Duodenal mucosa (tissue), 2 donors: ENCODE data around the gene ABHD18.
A peak's percentile ranks its signal among the peaks of the same experiment; 100 is the strongest.
"Not testable (repeated sequence)": the region's sequence is repeated elsewhere in the genome, so short reads cannot be mapped to it uniquely, and the experiment has no call there.

Source experiments
- H3K27ac ChIP-seq: one replicate; pipeline ENCODE4 v1.7.0; 2013; ENCODE audit warnings: low read depth, low read length
- H3K27me3 ChIP-seq, 2 donors: one replicate each; pipeline ENCODE4 v1.7.0; 2013; ENCODE audit warnings: low read length in 2 of 2, control low read depth in 1 of 2; ENCODE audit not compliant: insufficient read depth in 2 of 2, control insufficient read depth in 1 of 2
- H3K36me3 ChIP-seq, 2 donors: one replicate each; pipeline ENCODE4 v1.7.0; 2013; ENCODE audit warnings: low read length in 2 of 2, control low read depth in 1 of 2; ENCODE audit not compliant: insufficient read depth in 2 of 2, control insufficient read depth in 1 of 2
- H3K4me1 ChIP-seq, 2 donors: one replicate each; pipeline ENCODE4 v1.7.0; 2013; ENCODE audit warnings: low read length in 2 of 2, control low read depth in 1 of 2; ENCODE audit not compliant: insufficient read depth in 2 of 2, control insufficient read depth in 1 of 2
- H3K4me3 ChIP-seq, 2 donors: one replicate each; pipeline ENCODE4 v1.7.0; 2013; ENCODE audit warnings: low read length in 2 of 2, low read depth in 1 of 2
- H3K9ac ChIP-seq, 2 donors: one replicate each; pipeline ENCODE4 v1.7.0; 2013; ENCODE audit warnings: low read length in 2 of 2, low read depth in 1 of 2
- H3K9me3 ChIP-seq, 2 donors: one replicate each; pipeline ENCODE4 v1.7.0; 2013; ENCODE audit warnings: low read length in 2 of 2, control low read depth in 1 of 2; ENCODE audit not compliant: control insufficient read depth in 1 of 2

ABHD18 gene

DNA sequence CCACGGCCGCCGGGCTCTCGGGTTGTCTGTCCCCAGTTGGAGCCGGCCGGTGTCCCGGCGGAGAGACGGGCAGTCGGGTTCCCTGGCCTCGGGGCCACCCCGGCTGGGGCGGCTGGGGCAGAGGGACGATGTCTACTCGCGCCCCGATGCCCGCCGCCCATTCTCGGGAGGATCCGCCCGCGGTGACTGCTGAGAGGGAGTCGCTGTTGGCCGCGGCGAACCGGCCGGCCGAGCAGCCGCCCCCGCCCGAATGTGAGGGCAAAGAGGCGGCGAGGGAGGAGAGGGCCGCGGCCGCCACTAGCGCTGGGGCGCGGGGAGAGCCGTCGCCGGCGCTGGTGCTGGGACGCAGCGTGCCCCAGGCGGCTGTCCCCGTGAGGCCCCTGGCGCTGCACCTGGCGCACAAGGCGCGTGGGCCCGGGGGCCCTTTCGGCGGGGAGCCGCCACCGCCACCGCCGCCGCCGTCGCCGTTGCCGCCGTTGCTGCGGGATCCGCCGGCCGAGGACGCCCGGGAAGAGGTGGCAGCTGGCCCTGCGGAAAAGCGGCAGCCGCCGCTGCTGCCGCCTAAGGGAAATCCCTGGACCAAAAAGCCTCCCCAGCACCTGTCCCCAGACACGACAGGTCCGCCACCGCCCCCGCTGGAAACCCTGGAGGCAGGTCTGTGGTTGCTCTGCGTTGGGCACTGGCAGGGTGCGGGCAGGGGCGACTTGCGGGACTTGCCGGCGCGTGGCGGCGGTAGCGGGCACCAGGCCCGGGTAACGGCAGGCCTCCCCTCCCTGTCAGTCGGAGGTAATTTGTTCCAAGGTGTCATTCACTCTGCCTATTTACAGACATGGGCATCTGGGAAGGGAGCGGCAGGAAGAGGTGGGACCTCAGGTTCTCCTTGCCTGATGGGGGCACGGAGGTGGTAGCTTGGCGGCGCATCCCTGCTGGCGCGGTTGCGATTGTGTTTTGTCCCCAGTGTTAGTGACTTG is 96.6 kb downstream of the ABHD18 start:
- Histone ChIP-seq H3K9me3 (no peaks in the 10 kb centered on the region), H3K27me3 (no peaks in the 10 kb centered on the region), H3K9ac (peak overlapping the region; percentile 80 to 88), H3K4me3 (peak overlapping the region; percentile 67 to 82), H3K4me1 (no peaks in the 10 kb centered on the region), H3K36me3 (no peaks in the 10 kb centered on the region), H3K27ac (peak overlapping the region; percentile 98)

GRCh38 chr4:128066453-128066820 is 101.2 kb downstream of the ABHD18 start:
- not testable (repeated sequence) for H3K36me3 ChIP-seq, H3K4me3 ChIP-seq, H3K4me1 ChIP-seq, H3K27ac ChIP-seq, H3K9me3 ChIP-seq, H3K9ac ChIP-seq, H3K27me3 ChIP-seq

GRCh38 chr4:128068918-128069317 is 103.7 kb downstream of the ABHD18 start:
- no peaks in the 10 kb centered on the region for H3K4me1 ChIP-seq
- H3K9me3 ChIP-seq, result no peaks in the 10 kb centered on the region
- no peak overlapping the region for H3K27ac ChIP-seq
- H3K36me3 ChIP-seq, result no peaks in the 10 kb centered on the region
- no peak overlapping the region for H3K9ac ChIP-seq
- H3K4me3 ChIP-seq, result no peak overlapping the region
- no peaks in the 10 kb centered on the region for H3K27me3 ChIP-seq

DNA sequence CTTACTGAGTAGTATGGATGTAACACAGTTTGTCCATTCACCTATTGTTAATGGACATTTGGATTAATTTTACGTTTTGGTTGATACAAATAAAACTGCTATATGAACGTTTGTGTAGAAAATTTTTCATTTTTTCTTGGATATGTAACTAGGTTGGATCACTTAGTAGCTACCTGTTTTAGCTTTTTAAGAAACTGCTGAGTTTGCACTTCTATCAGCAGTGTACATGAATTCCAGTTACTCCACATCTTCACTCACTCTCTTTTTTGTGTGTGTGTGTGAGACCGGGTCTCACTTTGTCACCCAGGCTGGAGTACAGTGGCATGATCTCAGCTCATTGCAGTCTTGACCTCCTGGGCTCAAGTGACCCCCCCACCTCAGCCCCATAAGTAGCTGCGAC is 111.3 kb downstream of the ABHD18 start:
- Histone ChIP-seq H3K4me1 (no peaks in the 10 kb centered on the region), H3K9me3 (no peaks in the 10 kb centered on the region), H3K27me3 (no peaks in the 10 kb centered on the region), H3K27ac (no peak overlapping the region), H3K9ac (no peak overlapping the region), H3K36me3 (peaks cover 0 to 27% of the 10 kb centered on the region in 2 donors), H3K4me3 (no peak overlapping the region)
